Measurements from ENCODE around the gene EMC1. TPM values are rescaled to one million over a fixed set of nuclear protein-coding genes. Genes with fewer than 3 reads are reported as not detected.

EMC1 gene
- polyA plus RNA-seq, 1 donor (not counting 4 experiments of a cell fraction or from before 2014, with no cell fraction given) = 28.6 TPM

DNA sequence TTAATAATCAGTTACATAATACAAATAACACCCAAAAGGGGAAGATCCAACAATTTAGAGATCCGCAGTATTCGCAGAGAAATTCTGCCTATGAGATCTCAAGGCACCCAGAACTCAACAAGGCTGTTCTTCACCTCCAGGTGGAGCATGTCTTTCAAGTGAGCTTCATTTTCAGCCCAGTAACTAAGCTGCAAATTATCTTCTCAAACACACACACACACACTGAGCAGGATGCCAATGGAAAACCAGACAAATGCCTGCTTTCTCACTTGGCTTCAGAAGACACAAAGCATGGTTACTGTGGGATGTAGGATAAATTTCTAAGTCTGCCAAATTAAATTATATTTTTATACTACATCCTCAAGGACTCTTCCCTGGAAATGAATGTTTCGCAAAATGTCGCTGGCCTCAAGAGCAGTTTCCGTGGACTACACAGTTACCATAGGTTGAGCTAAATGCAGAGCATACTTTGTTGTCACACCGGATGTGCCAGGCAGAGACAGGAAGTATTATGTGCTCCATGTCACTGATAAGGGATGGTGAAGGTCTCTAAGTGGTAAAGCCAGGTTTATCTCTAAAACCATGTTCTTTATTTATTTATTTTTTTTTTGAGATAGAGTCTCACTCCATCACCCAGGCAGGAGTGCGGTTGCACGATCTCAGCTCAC lies 71.6 kb downstream of the EMC1 start:
- Histone ChIP-seq H3K79me2 (ENCODE audit: control insufficient read depth, insufficient read depth, low read length) (no peaks in the 10 kb centered on the region), H3K9ac (ENCODE audit: control insufficient read depth, extremely low read depth, insufficient read depth, low read length) (no peak overlapping the region), H3K27ac (ENCODE audit: control insufficient read depth, insufficient read depth, low read length) (no peak overlapping the region), H3K4me2 (ENCODE audit: control insufficient read depth, extremely low read depth, insufficient read depth, low read depth, low read length) (no peak overlapping the region), H4K20me1 (ENCODE audit: control insufficient read depth, extremely low read depth, insufficient read depth, low read length) (no peaks in the 10 kb centered on the region), H2AFZ (ENCODE audit: control insufficient read depth, low read length) (no peak overlapping the region), H3K4me1 (ENCODE audit: control insufficient read depth, extremely low read depth, insufficient read depth, low read length) (no peaks in the 10 kb centered on the region), H3K9me3 (ENCODE audit: control insufficient read depth, low read depth, low read length) (no peaks in the 10 kb centered on the region), H3K9me1 (ENCODE audit: control insufficient read depth, extremely low read depth, insufficient read depth, low read length) (no peaks in the 10 kb centered on the region), H3K4me3 (ENCODE audit: control insufficient read depth in 2 of 3, extremely low read depth in 1 of 3, insufficient read depth in 2 of 3, low read depth in 1 of 3, low read length in 3 of 3) (no peak overlapping the region), H3K27me3 (ENCODE audit: control insufficient read depth, extremely low read depth, insufficient read depth, low read length) (no peaks in the 10 kb centered on the region), H3K36me3 (ENCODE audit: control insufficient read depth in 2 of 2, extremely low read depth in 1 of 2, insufficient read depth in 2 of 2, low read length in 2 of 2) (peaks cover 21 to 28% of the 10 kb centered on the region in 2 experiments)
- dilution Hi-C loops (cut with MboI; ENCODE audit: extremely low pct_ligation_motif_present, low sequenced_read_pairs) = no loop called here
- DNase-seq (ENCODE audit: low read depth, low spot score) (no peak), FAIRE-seq (no peak)
- no peak for TF ChIP-seq EZH2 (IDR thresholded peaks at IDR 0.05; ENCODE audit: low read length)
- TF ChIP-seq CTCF (optimal IDR thresholded peaks at IDR 0.05 in 1 of 3, IDR thresholded peaks at IDR 0.05 in 1 of 3, conservative IDR thresholded peaks at IDR 0.05 in 1 of 3; ENCODE audit: extremely low read depth in 1 of 3, insufficient read depth in 2 of 3, low read length in 3 of 3) = peak in 2 of 3 experiments; percentile 1 to 18

- no peak for FAIRE-seq
- H3K79me2 ChIP-seq (ENCODE audit: control insufficient read depth, insufficient read depth, low read length) = no peaks in the 10 kb centered on the region
These were observed 72.5 kb downstream of the EMC1 start for GRCh38 chr1:19178734-19179398.

More at GRCh38 chr1:19178734-19179398, 72.5 kb downstream of the EMC1 start:
- H3K36me3 ChIP-seq (ENCODE audit: control insufficient read depth in 2 of 2, extremely low read depth in 1 of 2, insufficient read depth in 2 of 2, low read length in 2 of 2) = peaks cover 25 to 26% of the 10 kb centered on the region in 2 experiments
- no peaks in the 10 kb centered on the region for H4K20me1 ChIP-seq (ENCODE audit: control insufficient read depth, extremely low read depth, insufficient read depth, low read length)
- TF ChIP-seq CTCF (optimal IDR thresholded peaks at IDR 0.05 in 1 of 3, IDR thresholded peaks at IDR 0.05 in 1 of 3, conservative IDR thresholded peaks at IDR 0.05 in 1 of 3; ENCODE audit: extremely low read depth in 1 of 3, insufficient read depth in 2 of 3, low read length in 3 of 3) = no peak
- TF ChIP-seq EZH2 (IDR thresholded peaks at IDR 0.05; ENCODE audit: low read length) = no peak
- dilution Hi-C loops (cut with MboI; ENCODE audit: extremely low pct_ligation_motif_present, low sequenced_read_pairs) = no loop called here
- H3K4me3 ChIP-seq (ENCODE audit: control insufficient read depth in 2 of 3, extremely low read depth in 1 of 3, insufficient read depth in 2 of 3, low read depth in 1 of 3, low read length in 3 of 3) = no peak overlapping the region
- H3K9me3 ChIP-seq (ENCODE audit: control insufficient read depth, low read depth, low read length) = no peaks in the 10 kb centered on the region
- H3K4me1 ChIP-seq (ENCODE audit: control insufficient read depth, extremely low read depth, insufficient read depth, low read length) = no peaks in the 10 kb centered on the region
- no peak overlapping the region for H3K4me2 ChIP-seq (ENCODE audit: control insufficient read depth, extremely low read depth, insufficient read depth, low read depth, low read length)
- no peaks in the 10 kb centered on the region for H3K27me3 ChIP-seq (ENCODE audit: control insufficient read depth, extremely low read depth, insufficient read depth, low read length)
- no peak for DNase-seq (ENCODE audit: low read depth, low spot score)
- H3K27ac ChIP-seq (ENCODE audit: control insufficient read depth, insufficient read depth, low read length) = no peak overlapping the region
- H2AFZ ChIP-seq (ENCODE audit: control insufficient read depth, low read length) = no peak overlapping the region
- no peaks in the 10 kb centered on the region for H3K9me1 ChIP-seq (ENCODE audit: control insufficient read depth, extremely low read depth, insufficient read depth, low read length)
- no peak overlapping the region for H3K9ac ChIP-seq (ENCODE audit: control insufficient read depth, extremely low read depth, insufficient read depth, low read length)

Data from keratinocyte (primary cell).